ENCODE results near the gene ARHGAP8.

DNA sequence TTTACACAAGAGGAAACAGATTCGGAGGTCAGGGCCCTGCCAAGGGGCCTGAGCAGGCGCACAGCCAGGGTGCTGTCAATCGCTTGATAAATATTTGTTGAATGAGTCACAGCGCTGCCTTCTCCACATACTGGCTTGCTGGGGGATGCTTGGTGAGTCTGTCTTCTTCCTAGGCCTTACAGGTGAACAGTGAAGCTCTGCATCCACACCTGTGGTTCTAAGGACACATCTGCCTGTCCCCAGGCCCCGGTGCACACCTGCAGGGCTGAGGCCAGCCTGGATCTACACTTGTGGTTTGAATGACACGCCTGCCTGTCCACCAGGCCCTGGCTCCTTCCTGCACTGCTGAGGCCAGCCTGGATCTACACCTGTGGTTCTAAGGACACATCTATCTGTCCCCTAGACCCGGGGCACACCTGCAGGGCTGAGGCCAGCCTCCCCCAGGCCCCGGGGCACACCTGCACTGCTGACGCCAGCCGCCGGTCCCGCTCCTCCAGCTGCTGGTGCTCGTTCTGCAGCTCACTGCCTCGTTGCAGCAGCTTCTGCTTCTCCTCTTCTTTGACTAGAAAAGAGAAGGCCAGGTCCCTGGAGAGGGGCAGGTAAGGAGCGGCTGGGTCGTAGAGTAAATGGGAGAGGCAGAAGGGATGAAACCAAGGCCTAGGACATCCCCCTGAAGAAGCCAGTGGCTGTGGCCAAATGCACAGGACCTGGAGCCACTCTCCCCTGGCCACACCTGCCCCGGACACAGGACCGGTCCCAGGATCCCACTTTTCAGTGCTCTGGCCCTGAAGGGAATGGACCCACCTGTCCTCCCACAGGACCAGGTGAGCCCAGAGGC, 132.8 kb downstream of the ARHGAP8 start:
- TF ChIP-seq EZH2 (IDR thresholded peaks at IDR 0.05), result no peak
- no peak for TF ChIP-seq FOXP2 (optimal IDR thresholded peaks at IDR 0.05; ENCODE audit: control extremely low read depth, extremely low read length, insufficient read depth)

Data from SK-N-MC (cell line).